ENCODE data around the gene SLAIN2.
A peak's percentile ranks its signal among the peaks of the same experiment; 100 is the strongest.
"Not testable (repeated sequence)": the region's sequence is repeated elsewhere in the genome, so short reads cannot be mapped to it uniquely, and the experiment has no call there.

SLAIN2 gene

DNA sequence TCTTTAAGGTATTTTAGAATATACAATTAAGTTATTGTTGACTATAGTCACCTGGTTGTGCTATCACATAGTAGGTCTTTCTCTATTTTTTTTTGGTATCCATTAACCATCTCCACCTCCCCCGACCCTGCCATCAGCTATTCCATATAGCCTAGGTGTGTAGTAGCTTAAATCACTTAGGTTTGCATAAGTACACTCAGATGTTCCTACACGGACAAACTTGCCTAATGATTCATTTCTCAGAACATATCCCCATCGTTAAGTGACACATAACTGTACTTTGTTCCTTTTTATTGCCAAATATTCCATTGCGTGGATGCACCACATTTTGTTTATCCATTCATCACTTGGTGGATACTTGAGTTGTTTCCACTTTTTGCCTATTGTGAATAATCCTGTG is 67.9 kb downstream of the SLAIN2 start:
- H3K4me3 ChIP-seq (ENCODE audit: low read length): no peak overlapping the region
- no peaks in the 10 kb centered on the region for H3K27me3 ChIP-seq (replicated peaks; ENCODE audit: control insufficient read depth, insufficient read depth, low read length)
- H3K9me3 ChIP-seq (ENCODE audit: control insufficient read depth, low read length): no peaks in the 10 kb centered on the region
- no peak overlapping the region for H3K9ac ChIP-seq (ENCODE audit: low read length)
- H3K36me3 ChIP-seq (ENCODE audit: control insufficient read depth, insufficient read depth, low read length, severe bottlenecking): peaks cover 8% of the 10 kb centered on the region
- no peaks in the 10 kb centered on the region for H3K4me1 ChIP-seq (ENCODE audit: control insufficient read depth, insufficient read depth, low read length)
- no peak for DNase-seq (ENCODE audit: low read depth)

DNA sequence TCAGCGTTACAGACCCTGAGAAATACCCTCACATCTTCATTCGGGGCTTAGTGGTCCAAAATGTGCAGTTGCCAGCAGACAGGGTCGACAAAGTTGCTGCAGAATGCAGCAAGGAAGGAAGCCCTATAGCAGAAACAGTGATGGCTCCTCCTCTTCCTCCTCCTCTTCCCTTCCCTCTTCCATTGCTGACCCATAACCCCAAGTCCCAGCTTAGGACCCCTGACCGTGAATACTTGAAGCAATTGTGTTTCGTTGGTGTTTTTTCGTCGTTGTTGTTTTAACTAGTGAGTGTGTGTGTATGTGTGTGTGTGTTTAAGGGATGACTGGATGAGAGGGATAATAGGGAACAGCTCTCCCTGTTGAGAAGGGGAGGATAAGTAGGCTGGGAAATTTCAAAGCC is 69.5 kb downstream of the SLAIN2 start:
- no peaks in the 10 kb centered on the region for H3K4me1 ChIP-seq (ENCODE audit: control insufficient read depth, insufficient read depth, low read length)
- DNase-seq (ENCODE audit: low read depth): no peak
- no peaks in the 10 kb centered on the region for H3K9me3 ChIP-seq (ENCODE audit: control insufficient read depth, low read length)
- no peak overlapping the region for H3K9ac ChIP-seq (ENCODE audit: low read length)
- H3K36me3 ChIP-seq (ENCODE audit: control insufficient read depth, insufficient read depth, low read length, severe bottlenecking): peaks cover 8% of the 10 kb centered on the region
- no peaks in the 10 kb centered on the region for H3K27me3 ChIP-seq (replicated peaks; ENCODE audit: control insufficient read depth, insufficient read depth, low read length)
- H3K4me3 ChIP-seq (ENCODE audit: low read length): no peak overlapping the region

DNA sequence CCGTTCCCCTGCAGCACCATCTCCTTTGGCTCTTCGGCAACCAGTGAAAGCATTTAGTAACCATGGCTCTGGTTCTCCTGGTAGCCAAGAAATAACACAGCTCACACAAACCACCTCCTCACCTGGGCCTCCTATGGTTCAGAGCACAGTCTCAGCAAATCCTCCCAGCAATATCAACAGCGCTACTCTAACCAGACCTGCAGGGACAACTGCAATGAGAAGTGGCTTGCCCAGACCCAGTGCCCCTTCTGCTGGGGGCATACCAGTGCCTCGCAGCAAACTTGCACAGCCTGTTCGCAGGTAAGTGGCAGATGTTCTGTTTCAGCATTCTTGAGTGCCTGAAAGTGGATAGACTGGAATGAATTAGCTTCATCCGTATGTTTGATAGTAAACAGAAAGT is 78.8 kb downstream of the SLAIN2 start:
- Histone ChIP-seq H3K36me3 (ENCODE audit: control insufficient read depth, insufficient read depth, low read length, severe bottlenecking) (peaks cover 39% of the 10 kb centered on the region), H3K9me3 (ENCODE audit: control insufficient read depth, low read length) (peaks cover 4% of the 10 kb centered on the region), H3K4me1 (ENCODE audit: control insufficient read depth, insufficient read depth, low read length) (no peaks in the 10 kb centered on the region), H3K9ac (ENCODE audit: low read length) (no peak overlapping the region), H3K27me3 (replicated peaks; ENCODE audit: control insufficient read depth, insufficient read depth, low read length) (no peaks in the 10 kb centered on the region), H3K4me3 (ENCODE audit: low read length) (no peak overlapping the region)
- DNase-seq (ENCODE audit: low read depth): no peak

DNA sequence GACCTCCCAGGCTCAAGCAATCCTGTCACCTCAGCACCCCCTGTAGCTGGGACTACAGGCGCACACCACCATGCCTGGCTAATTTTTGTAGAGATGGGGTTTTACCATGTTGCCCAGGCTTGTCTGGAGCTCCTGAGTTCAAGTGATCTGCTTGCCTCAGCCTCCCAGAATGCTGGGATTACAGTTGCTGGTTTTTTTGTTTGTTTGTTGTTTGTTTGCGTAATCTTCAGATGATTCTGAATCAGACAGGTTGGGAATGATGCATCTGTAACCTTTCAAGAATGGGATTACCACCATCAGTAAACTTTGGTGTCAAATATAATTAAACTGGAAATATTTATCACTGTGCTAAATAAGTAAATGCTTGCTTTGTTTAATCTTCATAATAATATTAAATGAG is 79.8 kb downstream of the SLAIN2 start:
- Histone ChIP-seq H3K4me3 (ENCODE audit: low read length) (no peak overlapping the region), H3K27me3 (replicated peaks; ENCODE audit: control insufficient read depth, insufficient read depth, low read length) (no peaks in the 10 kb centered on the region), H3K9ac (ENCODE audit: low read length) (no peak overlapping the region), H3K36me3 (ENCODE audit: control insufficient read depth, insufficient read depth, low read length, severe bottlenecking) (peaks cover 41% of the 10 kb centered on the region), H3K4me1 (ENCODE audit: control insufficient read depth, insufficient read depth, low read length) (no peaks in the 10 kb centered on the region), H3K9me3 (ENCODE audit: control insufficient read depth, low read length) (peaks cover 4% of the 10 kb centered on the region)
- DNase-seq (ENCODE audit: low read depth): no peak

- H3K9ac ChIP-seq (ENCODE audit: low read length): no peak overlapping the region
- no peak for DNase-seq (ENCODE audit: low read depth)
- no peaks in the 10 kb centered on the region for H3K4me1 ChIP-seq (ENCODE audit: control insufficient read depth, insufficient read depth, low read length)
- H3K36me3 ChIP-seq (ENCODE audit: control insufficient read depth, insufficient read depth, low read length, severe bottlenecking): peaks cover 8% of the 10 kb centered on the region
- H3K9me3 ChIP-seq (ENCODE audit: control insufficient read depth, low read length): no peaks in the 10 kb centered on the region
- no peaks in the 10 kb centered on the region for H3K27me3 ChIP-seq (replicated peaks; ENCODE audit: control insufficient read depth, insufficient read depth, low read length)
- no peak overlapping the region for H3K4me3 ChIP-seq (ENCODE audit: low read length)
Measured at GRCh38 chr4:48428926-48429325, 87.6 kb downstream of the SLAIN2 start.

DNA sequence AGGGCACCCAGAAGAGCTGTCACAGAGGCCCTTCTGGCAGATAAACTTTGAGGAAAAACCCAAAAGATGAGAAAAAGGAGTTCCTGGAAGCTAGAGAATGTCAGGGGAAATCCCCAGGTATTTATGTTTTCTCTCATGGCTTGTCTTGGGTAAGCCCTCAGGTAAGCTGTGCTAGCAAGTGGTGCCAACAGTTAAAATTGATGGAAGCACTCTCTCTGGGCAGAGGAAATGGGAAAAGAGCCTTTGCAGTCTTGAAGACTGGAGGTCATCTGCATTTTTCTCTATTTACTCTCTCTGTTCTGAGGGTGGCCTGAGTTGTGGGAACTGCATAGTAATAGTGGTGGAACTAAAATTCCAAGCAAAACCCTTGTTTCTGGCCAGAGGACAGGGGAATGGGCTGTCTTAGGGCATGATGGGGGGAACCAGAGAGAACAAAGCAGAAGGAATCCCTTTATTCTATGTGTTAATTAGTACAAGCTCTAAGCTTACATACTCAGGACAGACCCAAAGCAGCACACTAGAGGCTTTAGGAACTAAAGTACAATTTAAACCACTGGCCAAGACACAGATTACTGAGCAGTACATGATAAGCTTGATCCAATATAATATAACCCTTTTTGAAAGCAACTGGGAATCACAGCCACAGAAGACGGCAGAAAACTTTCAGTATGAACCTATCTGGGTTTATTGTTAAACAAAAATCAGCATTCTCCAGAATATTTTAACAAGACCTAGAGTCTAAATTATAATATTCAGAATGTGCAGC is 88.6 kb downstream of the SLAIN2 start:
- Histone ChIP-seq H3K9me3 (ENCODE audit: control insufficient read depth, low read length) (no peaks in the 10 kb centered on the region), H3K4me1 (ENCODE audit: control insufficient read depth, insufficient read depth, low read length) (no peaks in the 10 kb centered on the region), H3K36me3 (ENCODE audit: control insufficient read depth, insufficient read depth, low read length, severe bottlenecking) (peaks cover 6% of the 10 kb centered on the region), H3K4me3 (ENCODE audit: low read length) (no peak overlapping the region), H3K27me3 (replicated peaks; ENCODE audit: control insufficient read depth, insufficient read depth, low read length) (no peaks in the 10 kb centered on the region), H3K9ac (ENCODE audit: low read length) (no peak overlapping the region)
- no peak for DNase-seq (ENCODE audit: low read depth)

GRCh38 chr4:48431401-48431800 is 90.1 kb downstream of the SLAIN2 start:
- DNase-seq (ENCODE audit: low read depth): no peak
- no peaks in the 10 kb centered on the region for H3K9me3 ChIP-seq (ENCODE audit: control insufficient read depth, low read length)
- no peak overlapping the region for H3K9ac ChIP-seq (ENCODE audit: low read length)
- H3K27me3 ChIP-seq (replicated peaks; ENCODE audit: control insufficient read depth, insufficient read depth, low read length): no peaks in the 10 kb centered on the region
- peaks cover 3% of the 10 kb centered on the region for H3K36me3 ChIP-seq (ENCODE audit: control insufficient read depth, insufficient read depth, low read length, severe bottlenecking)
- H3K4me3 ChIP-seq (ENCODE audit: low read length): no peak overlapping the region
- H3K4me1 ChIP-seq (ENCODE audit: control insufficient read depth, insufficient read depth, low read length): peaks cover 4% of the 10 kb centered on the region

DNA sequence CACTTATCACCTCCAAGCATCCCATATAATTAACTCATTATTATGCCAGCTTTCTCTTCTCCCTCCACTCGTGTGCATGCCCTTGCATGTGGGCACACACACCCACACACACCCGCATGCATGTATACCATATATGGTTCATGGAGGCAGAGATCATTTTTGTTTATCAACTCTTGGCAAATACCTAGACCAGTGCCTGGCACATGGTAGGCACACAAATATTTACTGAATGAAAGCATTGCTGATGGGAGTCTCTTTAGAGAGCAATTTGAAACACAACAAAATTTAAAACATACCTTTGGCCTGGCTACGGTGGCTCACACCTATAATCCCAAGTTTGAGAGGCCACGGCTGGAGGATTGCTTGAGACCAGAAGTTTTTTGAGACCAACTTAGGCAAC is 90.7 kb downstream of the SLAIN2 start:
- H3K27me3 ChIP-seq (replicated peaks; ENCODE audit: control insufficient read depth, insufficient read depth, low read length): no peaks in the 10 kb centered on the region
- no peak overlapping the region for H3K4me3 ChIP-seq (ENCODE audit: low read length)
- H3K9me3 ChIP-seq (ENCODE audit: control insufficient read depth, low read length): no peaks in the 10 kb centered on the region
- peaks cover 7% of the 10 kb centered on the region for H3K4me1 ChIP-seq (ENCODE audit: control insufficient read depth, insufficient read depth, low read length)
- no peak for DNase-seq (ENCODE audit: low read depth)
- H3K36me3 ChIP-seq (ENCODE audit: control insufficient read depth, insufficient read depth, low read length, severe bottlenecking): no peaks in the 10 kb centered on the region
- no peak overlapping the region for H3K9ac ChIP-seq (ENCODE audit: low read length)

- H3K4me3 ChIP-seq (ENCODE audit: low read length): no peak overlapping the region
- H3K4me1 ChIP-seq (ENCODE audit: control insufficient read depth, insufficient read depth, low read length): peaks cover 7% of the 10 kb centered on the region
- DNase-seq (ENCODE audit: low read depth): no peak
- no peaks in the 10 kb centered on the region for H3K36me3 ChIP-seq (ENCODE audit: control insufficient read depth, insufficient read depth, low read length, severe bottlenecking)
- H3K27me3 ChIP-seq (replicated peaks; ENCODE audit: control insufficient read depth, insufficient read depth, low read length): no peaks in the 10 kb centered on the region
- H3K9me3 ChIP-seq (ENCODE audit: control insufficient read depth, low read length): no peaks in the 10 kb centered on the region
- H3K9ac ChIP-seq (ENCODE audit: low read length): no peak overlapping the region
Measured at GRCh38 chr4:48436318-48436717, 95.0 kb downstream of the SLAIN2 start.

GRCh38 chr4:48439988-48440387 is 98.7 kb downstream of the SLAIN2 start:
- H3K27me3 ChIP-seq (replicated peaks; ENCODE audit: control insufficient read depth, insufficient read depth, low read length): no peaks in the 10 kb centered on the region
- DNase-seq (ENCODE audit: low read depth): no peak
- peaks cover 7% of the 10 kb centered on the region for H3K4me1 ChIP-seq (ENCODE audit: control insufficient read depth, insufficient read depth, low read length)
- H3K36me3 ChIP-seq (ENCODE audit: control insufficient read depth, insufficient read depth, low read length, severe bottlenecking): no peaks in the 10 kb centered on the region
- no peak overlapping the region for H3K4me3 ChIP-seq (ENCODE audit: low read length)
- no peaks in the 10 kb centered on the region for H3K9me3 ChIP-seq (ENCODE audit: control insufficient read depth, low read length)
- H3K9ac ChIP-seq (ENCODE audit: low read length): no peak overlapping the region

DNA sequence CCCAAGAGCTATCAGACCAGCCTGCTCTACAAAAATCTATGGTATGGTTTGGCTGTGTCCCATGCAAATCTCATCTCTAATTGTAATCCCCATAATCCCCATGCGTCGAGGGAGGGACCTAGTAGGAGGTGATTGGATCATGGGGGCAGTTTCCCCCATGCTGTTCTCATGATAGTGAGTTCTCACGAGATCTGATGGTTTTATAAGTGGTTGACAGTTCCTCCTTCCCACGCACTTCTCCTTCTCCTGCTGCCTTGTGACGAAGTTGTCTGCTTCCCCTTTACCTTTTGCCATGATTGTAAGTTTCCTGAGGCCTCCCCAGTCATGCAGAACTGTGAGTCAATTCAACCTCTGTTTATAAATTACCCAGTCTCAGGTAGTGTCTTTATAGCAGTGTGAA is 99.6 kb downstream of the SLAIN2 start:
- not testable (repeated sequence) for H3K27me3 ChIP-seq (replicated peaks; ENCODE audit: control insufficient read depth, insufficient read depth, low read length); H3K4me1 ChIP-seq (ENCODE audit: control insufficient read depth, insufficient read depth, low read length); H3K9ac ChIP-seq (ENCODE audit: low read length); H3K4me3 ChIP-seq (ENCODE audit: low read length); H3K9me3 ChIP-seq (ENCODE audit: control insufficient read depth, low read length); DNase-seq (ENCODE audit: low read depth); H3K36me3 ChIP-seq (ENCODE audit: control insufficient read depth, insufficient read depth, low read length, severe bottlenecking)

DNA sequence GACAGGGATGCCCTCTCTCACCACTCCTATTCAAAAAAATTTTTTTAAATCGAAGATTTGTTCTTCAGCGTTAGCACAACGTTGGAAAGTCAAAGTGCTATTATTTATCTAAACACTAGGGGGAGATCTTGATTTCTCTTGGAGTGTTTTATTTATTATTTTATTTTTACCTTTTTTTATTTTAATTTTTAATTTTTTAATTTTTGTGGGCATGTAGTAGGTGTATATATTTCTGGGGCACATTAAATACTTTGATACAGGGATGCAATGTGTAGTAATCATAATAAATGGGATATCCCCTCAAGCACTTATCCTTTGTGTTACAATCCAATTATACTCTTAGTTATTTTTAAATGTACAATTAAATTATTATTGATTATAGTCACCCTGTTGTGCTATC is 104.4 kb downstream of the SLAIN2 start:
- Histone ChIP-seq H3K27me3 (replicated peaks; ENCODE audit: control insufficient read depth, insufficient read depth, low read length) (no peaks in the 10 kb centered on the region), H3K36me3 (ENCODE audit: control insufficient read depth, insufficient read depth, low read length, severe bottlenecking) (no peaks in the 10 kb centered on the region), H3K4me1 (ENCODE audit: control insufficient read depth, insufficient read depth, low read length) (no peaks in the 10 kb centered on the region), H3K4me3 (ENCODE audit: low read length) (no peak overlapping the region), H3K9ac (ENCODE audit: low read length) (no peak overlapping the region), H3K9me3 (ENCODE audit: control insufficient read depth, low read length) (no peaks in the 10 kb centered on the region)
- peak; percentile 76 for DNase-seq (ENCODE audit: low read depth)

All from adipocyte (in vitro differentiated cells).